ENCODE results near the gene FAM20A. TPM values are rescaled to one million over a fixed set of nuclear protein-coding genes. Genes with fewer than 3 reads are reported as not detected.

The FAM20A gene
- total RNA-seq, result 10.9 and 11.2 TPM in 2 replicates

GRCh38 chr17:68600931-68601564 is at the start of gene FAM20A:
FAM20A (minus strand) TSS chr17:68601367; CDS start chr17:68600666, 701 bp downstream.

GRCh38 chr17:68512247-68512959 is 88.8 kb downstream of the FAM20A start, which contains the start of gene PRKAR1A:
PRKAR1A (plus strand) TSS chr17:68512430; CDS start chr17:68515400, 2,970 bp downstream.

Other genes starting within 250 kb of the FAM20A start
- gene WIPI1, start 143.9 kb downstream of the FAM20A start, total RNA-seq, result 192 and 267 TPM in 2 replicates
- 350 and 543 TPM in 2 replicates for gene PRKAR1A, start 88.9 kb downstream of the FAM20A start, total RNA-seq

All from bronchial smooth muscle cell (primary cell).